HepG2 (cell line): ENCODE measurements around the gene DENND4B. TPM values are rescaled to one million over a fixed set of nuclear protein-coding genes. Genes with fewer than 3 reads are reported as not detected.

Source experiments
- AGO1 ChIP-seq: fragments of 200-400 bp; formaldehyde crosslinking; IDR thresholded peaks from 2 replicates; pipeline ENCODE4 v1.6.1; 2017; ENCODE audit warnings: mild to moderate bottlenecking, low read depth, low read length, moderate library complexity; ENCODE audit not compliant: poor library complexity, severe bottlenecking
- DPF2 ChIP-seq: sonication (generic); formaldehyde crosslinking; IDR thresholded peaks from 2 replicates; pipeline ENCODE4 v1.4.0; 2020; ENCODE audit warnings: mild to moderate bottlenecking, low read depth, missing genetic modification reagents, borderline replicate concordance
- ELK4 ChIP-seq: sonication (generic); formaldehyde crosslinking; IDR thresholded peaks from 2 replicates; pipeline ENCODE4 v1.9.0; 2021; ENCODE audit warnings: missing genetic modification reagents, borderline replicate concordance
- NFE2L1 ChIP-seq: sonication (generic); formaldehyde crosslinking; IDR thresholded peaks from 2 replicates; pipeline ENCODE4 v1.4.0; 2020; ENCODE audit warnings: missing genetic modification reagents, mild to moderate bottlenecking, borderline replicate concordance
- NR2F2 ChIP-seq: IDR thresholded peaks from 2 replicates; pipeline ENCODE4 v1.6.1; 2012; ENCODE audit warnings: low read depth, inconsistent platforms, borderline replicate concordance
- SRSF1 ChIP-seq: fragments of 200-400 bp; formaldehyde crosslinking; optimal IDR thresholded peaks from 2 replicates; pipeline ENCODE3; 2017; ENCODE audit warnings: mild to moderate bottlenecking, low read depth, low read length, moderate library complexity
- STAT6 ChIP-seq: sonication (generic); formaldehyde crosslinking; IDR thresholded peaks from 2 replicates; pipeline ENCODE4 v1.4.0; 2020; ENCODE audit warnings: missing genetic modification reagents, mild to moderate bottlenecking, borderline replicate concordance
- TBL1XR1 ChIP-seq: fragments of 150-350 bp; IDR thresholded peaks from 2 replicates; pipeline ENCODE4 v1.6.1; 2014; ENCODE audit warnings: borderline replicate concordance, low read length; ENCODE audit not compliant: partially characterized antibody
- ZNF12 ChIP-seq: sonication (generic); formaldehyde crosslinking; IDR thresholded peaks from 2 replicates; pipeline ENCODE4 v1.5.0; 2020; ENCODE audit warnings: missing genetic modification reagents
- ZNF124 ChIP-seq: sonication (generic); formaldehyde crosslinking; IDR thresholded peaks from 2 replicates; pipeline ENCODE4 v1.4.0; 2020; ENCODE audit warnings: missing genetic modification reagents
- ZNF318 ChIP-seq: sonication (generic); formaldehyde crosslinking; IDR thresholded peaks from 2 replicates; pipeline ENCODE4 v1.4.0; 2020; ENCODE audit warnings: mild to moderate bottlenecking, missing genetic modification reagents
- ZNF34 ChIP-seq: sonication (generic); formaldehyde crosslinking; IDR thresholded peaks from 2 replicates; pipeline ENCODE4 v1.4.0; 2020; ENCODE audit warnings: mild to moderate bottlenecking, missing genetic modification reagents, borderline replicate concordance
- ZNF652 ChIP-seq: IDR thresholded peaks from 2 replicates; pipeline ENCODE4 v1.6.1; 2016; ENCODE audit warnings: low read depth, borderline replicate concordance
- ZNF674 ChIP-seq: sonication (generic); formaldehyde crosslinking; IDR thresholded peaks from 2 replicates; pipeline ENCODE4 v1.5.0; 2020; ENCODE audit warnings: low read depth, mild to moderate bottlenecking, missing genetic modification reagents
- ZNF749 ChIP-seq: sonication (generic); formaldehyde crosslinking; IDR thresholded peaks from 2 replicates; pipeline ENCODE4 v1.8.0; 2022; ENCODE audit warnings: mild to moderate bottlenecking, missing genetic modification reagents, moderate library complexity, borderline replicate concordance
- ZNF761 ChIP-seq: sonication (generic); formaldehyde crosslinking; conservative IDR thresholded peaks from 2 replicates; pipeline ENCODE4 v1.4.0; 2020; ENCODE audit warnings: mild to moderate bottlenecking, missing genetic modification reagents
- polyA plus RNA-seq, 8 experiments: library from polyadenylated mRNA; depleted of rRNA in 3 of 8; stranded (reverse) in 7 of 8; unstranded in 1 of 8; fragments of >200 nt; fragmentation: Illumina TruSeq in 4 of 8; extraction: Trizol in 4 of 8; gene quantifications; 2 replicates each; pipeline versions ENCODE4 v1.2.1 to v1.2.3, GENCODE V29; 2011 to 2016; ENCODE audit warnings: low read depth in 4 of 8, missing spikeins in 1 of 8, mixed read lengths in 1 of 8; ENCODE audit not compliant: insufficient read depth in 1 of 8
- total RNA-seq, 5 experiments: library from RNA; depleted of rRNA; stranded (reverse); fragments of >200 nt; fragmentation: Illumina TruSeq; extraction: Trizol; gene quantifications; 2 replicates each; pipeline ENCODE4 v1.2.3, GENCODE V29; 2016; ENCODE audit warnings: low read depth in 1 of 5

Gene DENND4B
- total and polyA plus RNA-seq, 2 of the 13 experiments (the other 11 are each of a cell fraction or from before 2014, with no cell fraction given): 15.1 to 20.3 TPM

GRCh38 chr1:153922972-153923925, 23.3 kb downstream of the DENND4B start, which contains the start of gene GATAD2B (continued):
- TF ChIP-seq ZNF318 (no peak), ZNF12 (CRISPR knock-in tag) (no peak), ZNF34 (CRISPR knock-in tag) (no peak), ZNF124 (CRISPR knock-in tag) (no peak), STAT6 (no peak), NFE2L1 (no peak), ZNF652 (CRISPR knock-in tag) (no peak; the same call in 1 of the 2 replicates), DPF2 (CRISPR knock-in tag) (no peak), ZNF749 (no peak), ZNF674 (no peak), TBL1XR1 (no peak), NR2F2 (no peak), ZNF761 (CRISPR knock-in tag) (no peak), AGO1 (no peak), SRSF1 (no peak), ELK4 (no peak)
